Caco-2 (cell line): ENCODE measurements around the gene SHLD3. TPM values are rescaled to one million over a fixed set of nuclear protein-coding genes. Genes with fewer than 3 reads are reported as not detected.

Experiments
- BruUV-seq: library from RNA; stranded (reverse); fragments of 400-500 nt; replicated peaks from 2 replicates; lab custom pipeline; 2021; lab: Mats Ljungman, UMichigan
- CTCF ChIA-PET: fragments of 300-600 bp; sonication (Branson Sonifier 250); formaldehyde crosslinking; loops from one replicate; lab custom pipeline; 2022; ENCODE audit warnings: antibody characterized with exemption; lab: Charles Lee
- POLR2A ChIA-PET: fragments of 300-600 bp; sonication (Branson Sonifier 250); formaldehyde crosslinking; loops from one replicate; lab custom pipeline; 2022; ENCODE audit warnings: antibody characterized with exemption; lab: Charles Lee
- DNase-seq, 2 experiments: peaks; one replicate each; pipeline versions ENCODE4 v3.0.0 to v3.0.0-alpha.2; 2020 to 2022
- H3K27me3 ChIP-seq: replicated peaks from 2 replicates; pipeline ENCODE4 v1.6.0; 2011; ENCODE audit warnings: low read length; ENCODE audit not compliant: control insufficient read depth, insufficient read depth
- H3K36me3 ChIP-seq: 2 replicates; pipeline ENCODE4 v1.5.1; 2011; ENCODE audit warnings: low read length; ENCODE audit not compliant: control insufficient read depth, insufficient read depth
- H3K4me1 ChIP-seq: fragments of 250-450 bp; sonication (Bioruptor Pico); 2 replicates; pipeline ENCODE4 v1.5.1; 2020; ENCODE audit warnings: mild to moderate bottlenecking
- H3K4me3 ChIP-seq: 2 replicates; pipeline ENCODE4 v1.5.1; 2011; ENCODE audit warnings: low read depth, mild to moderate bottlenecking, control low read depth, low read length
- H3K9me3 ChIP-seq: fragments of 250-450 bp; sonication (Bioruptor Pico); 2 replicates; pipeline ENCODE4 v1.5.1; 2020; ENCODE audit warnings: mild to moderate bottlenecking, moderate library complexity
- H3K27ac Mint-ChIP-seq: one replicate; pipeline ENCODE4 v1.8.0; 2022; ENCODE audit warnings: mixed read lengths; ENCODE audit not compliant: unreplicated experiment
- H3K27me3 Mint-ChIP-seq: one replicate; pipeline ENCODE4 v1.8.0; 2022; ENCODE audit warnings: mixed read lengths; ENCODE audit not compliant: insufficient read depth, unreplicated experiment
- H3K36me3 Mint-ChIP-seq: one replicate; pipeline ENCODE4 v1.8.0; 2022; ENCODE audit warnings: mild to moderate bottlenecking, mixed read lengths; ENCODE audit not compliant: insufficient read depth, unreplicated experiment
- H3K4me1 Mint-ChIP-seq: one replicate; pipeline ENCODE4 v1.8.0; 2022; ENCODE audit warnings: low read depth, mixed read lengths; ENCODE audit not compliant: unreplicated experiment
- H3K4me3 Mint-ChIP-seq: one replicate; pipeline ENCODE4 v1.8.0; 2022; ENCODE audit warnings: mild to moderate bottlenecking, moderate library complexity, mixed read lengths; ENCODE audit not compliant: unreplicated experiment
- H3K9me3 Mint-ChIP-seq: one replicate; pipeline ENCODE4 v1.8.0; 2022; ENCODE audit warnings: mixed read lengths; ENCODE audit not compliant: unreplicated experiment
- intact Hi-C: fragments of 100-400 bp; cut with micrococcal nuclease; formaldehyde crosslinking; loops from one replicate; pipeline ENCODE4 v1.10.0; 2022; ENCODE audit not compliant: unreplicated experiment
- total RNA-seq: library from RNA; stranded (reverse); gene quantifications from 2 replicates; pipeline ENCODE4 v1.2.3, GENCODE V29; 2022
- TF ChIP-seq, protein P1 (sequence below), 2 experiments: fragments of 200-600 bp in 1 of 2; IDR thresholded peaks; 1 replicate in 1 of 2; 2 replicates in 1 of 2; pipeline versions ENCODE4 v1.5.1 to v1.8.0; 2011 to 2022; ENCODE audit warnings: antibody characterized with exemption in 1 of 2, control low read depth in 1 of 2, inconsistent platforms in 1 of 2, low read depth in 1 of 2, low read length in 1 of 2, mild to moderate bottlenecking in 1 of 2, moderate library complexity in 1 of 2; ENCODE audit not compliant: insufficient read depth in 1 of 2, severe bottlenecking in 1 of 2, unreplicated experiment in 1 of 2

The SHLD3 gene
- total RNA-seq, 1 experiment from 2014 or later, result 4.7 TPM

DNA sequence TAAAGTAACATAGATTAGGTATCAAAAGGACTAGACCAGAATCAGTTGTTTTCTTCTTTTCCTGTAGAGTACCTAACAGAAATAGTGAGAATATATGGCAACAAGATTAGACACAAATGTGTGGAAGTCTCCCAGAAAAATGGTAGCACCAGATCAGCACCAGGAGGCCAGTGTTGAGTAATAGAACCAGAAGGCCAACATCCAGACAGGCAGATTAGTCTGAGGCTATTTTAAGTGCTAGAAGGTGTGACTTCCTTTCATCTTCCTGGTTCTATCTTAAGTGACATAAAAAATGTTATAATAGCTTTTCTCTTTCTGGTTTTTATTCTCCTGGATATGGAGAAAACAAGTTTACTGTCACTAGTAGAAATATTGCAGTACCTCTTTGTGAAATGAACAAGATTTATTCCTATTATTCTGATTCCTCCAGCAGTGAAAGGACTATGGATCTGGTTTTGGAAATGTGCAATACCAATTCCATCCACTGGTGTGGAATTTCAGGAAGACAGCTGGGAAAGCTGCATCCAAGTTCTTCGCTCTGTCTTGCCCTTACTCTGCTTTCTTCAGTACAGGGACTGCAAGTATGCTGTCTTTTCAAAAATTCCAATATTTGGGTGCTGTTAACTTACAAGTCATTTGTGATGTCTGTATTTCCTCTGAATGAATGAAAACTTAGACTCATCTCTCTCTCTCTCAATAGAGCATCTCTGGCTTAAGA lies 39.1 kb downstream of the SHLD3 start:
- no peaks in the 10 kb centered on the region for H3K27me3 ChIP-seq
- DNase-seq, result peak in 1 of 2 experiments; percentile 38
- H3K4me1 ChIP-seq, result no peaks in the 10 kb centered on the region; the same call in 1 of the 2 replicates
- ChIA-PET CTCF (interaction anchor here (0.6 kb wide), 1 partner anchor 52 kb away, joined by 3 read pairs; no protein-coding TSS in a partner anchor), POLR2A (no interaction called here)
- TF ChIP-seq, protein P1, sequence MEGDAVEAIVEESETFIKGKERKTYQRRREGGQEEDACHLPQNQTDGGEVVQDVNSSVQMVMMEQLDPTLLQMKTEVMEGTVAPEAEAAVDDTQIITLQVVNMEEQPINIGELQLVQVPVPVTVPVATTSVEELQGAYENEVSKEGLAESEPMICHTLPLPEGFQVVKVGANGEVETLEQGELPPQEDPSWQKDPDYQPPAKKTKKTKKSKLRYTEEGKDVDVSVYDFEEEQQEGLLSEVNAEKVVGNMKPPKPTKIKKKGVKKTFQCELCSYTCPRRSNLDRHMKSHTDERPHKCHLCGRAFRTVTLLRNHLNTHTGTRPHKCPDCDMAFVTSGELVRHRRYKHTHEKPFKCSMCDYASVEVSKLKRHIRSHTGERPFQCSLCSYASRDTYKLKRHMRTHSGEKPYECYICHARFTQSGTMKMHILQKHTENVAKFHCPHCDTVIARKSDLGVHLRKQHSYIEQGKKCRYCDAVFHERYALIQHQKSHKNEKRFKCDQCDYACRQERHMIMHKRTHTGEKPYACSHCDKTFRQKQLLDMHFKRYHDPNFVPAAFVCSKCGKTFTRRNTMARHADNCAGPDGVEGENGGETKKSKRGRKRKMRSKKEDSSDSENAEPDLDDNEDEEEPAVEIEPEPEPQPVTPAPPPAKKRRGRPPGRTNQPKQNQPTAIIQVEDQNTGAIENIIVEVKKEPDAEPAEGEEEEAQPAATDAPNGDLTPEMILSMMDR (IDR thresholded peaks at IDR 0.05; ENCODE audit: insufficient read depth in 1 of 2, low read depth in 1 of 2, low read length in 1 of 2, severe bottlenecking in 1 of 2, unreplicated experiment in 1 of 2), result peak; percentile 55 to 60
- H3K27ac Mint-ChIP-seq, result no peak overlapping the region
- peaks cover 22% of the 10 kb centered on the region for H3K36me3 Mint-ChIP-seq
- no peaks in the 10 kb centered on the region for H3K36me3 ChIP-seq
- peaks cover 8% of the 10 kb centered on the region for H3K4me1 Mint-ChIP-seq
- no peaks in the 10 kb centered on the region for H3K9me3 Mint-ChIP-seq
- intact Hi-C loops, result loop anchor here (2.0 to 5.0 kb wide), 2 partner anchors 13 to 53 kb away; no protein-coding TSS in a partner anchor
- BruUV-seq, result no TSS peak
- no peak overlapping the region for H3K4me3 ChIP-seq
- H3K4me3 Mint-ChIP-seq, result no peak overlapping the region
- no peaks in the 10 kb centered on the region for H3K27me3 Mint-ChIP-seq
- H3K9me3 ChIP-seq, result no peaks in the 10 kb centered on the region

DNA sequence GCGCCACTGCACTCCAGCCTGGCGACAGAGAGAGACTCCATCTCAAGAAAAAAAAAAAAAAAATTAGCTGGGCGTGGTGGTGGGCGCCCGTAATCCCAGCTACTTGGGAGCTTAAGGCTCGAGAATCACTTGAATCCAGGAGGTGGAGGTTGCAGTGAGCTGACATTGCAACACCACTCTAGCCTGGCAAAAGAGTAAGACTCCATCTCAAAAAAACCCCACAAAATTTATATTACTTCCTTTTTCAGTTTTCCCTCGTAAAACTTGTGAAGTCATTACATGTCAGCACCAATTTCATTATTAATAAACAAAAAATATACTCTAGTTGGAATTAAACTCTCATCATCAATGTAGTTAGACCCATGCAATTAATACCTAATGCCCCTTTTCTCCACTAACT lies 43.9 kb downstream of the SHLD3 start:
- Mint-ChIP-seq H3K27ac (no peak overlapping the region), H3K27me3 (no peaks in the 10 kb centered on the region), H3K4me3 (no peak overlapping the region), H3K36me3 (peaks cover 8% of the 10 kb centered on the region), H3K4me1 (peaks cover 8% of the 10 kb centered on the region), H3K9me3 (no peaks in the 10 kb centered on the region)
- TF ChIP-seq, protein P1 (IDR thresholded peaks at IDR 0.05; ENCODE audit: insufficient read depth in 1 of 2, low read depth in 1 of 2, low read length in 1 of 2, severe bottlenecking in 1 of 2, unreplicated experiment in 1 of 2), result no peak
- CTCF ChIA-PET, result no interaction called here
- no peaks in the 10 kb centered on the region; the same call in 1 of the 2 replicates for H3K4me1 ChIP-seq
- BruUV-seq, result no TSS peak
- no peak for DNase-seq
- no peak overlapping the region for H3K4me3 ChIP-seq
- POLR2A ChIA-PET, result no interaction called here
- intact Hi-C loops, result no loop called here
- H3K36me3 ChIP-seq, result no peaks in the 10 kb centered on the region
- no peaks in the 10 kb centered on the region for H3K27me3 ChIP-seq
- no peaks in the 10 kb centered on the region for H3K9me3 ChIP-seq

DNA sequence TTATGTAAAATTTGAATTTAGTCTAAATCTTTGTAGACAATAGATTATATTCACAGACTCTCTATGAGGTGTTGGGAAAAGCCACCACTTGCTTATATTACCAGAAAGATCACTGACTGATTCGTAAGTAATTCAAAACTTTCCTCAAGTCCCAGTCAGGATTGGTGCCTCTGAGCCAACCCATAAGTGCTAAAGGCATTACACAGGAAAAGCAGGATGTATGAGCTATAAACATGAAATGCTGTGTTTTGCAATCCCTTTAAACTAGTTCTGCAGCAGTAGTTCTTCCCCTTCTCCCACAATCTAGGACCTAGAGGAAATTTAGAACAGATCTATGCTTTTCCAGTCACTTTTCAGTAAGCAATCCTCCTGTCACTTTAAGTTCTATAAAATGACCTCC lies 48.0 kb downstream of the SHLD3 start:
- Mint-ChIP-seq H3K36me3 (no peaks in the 10 kb centered on the region), H3K27me3 (no peaks in the 10 kb centered on the region), H3K4me3 (no peak overlapping the region), H3K4me1 (no peaks in the 10 kb centered on the region), H3K27ac (no peak overlapping the region), H3K9me3 (no peaks in the 10 kb centered on the region)
- no peaks in the 10 kb centered on the region for H3K4me1 ChIP-seq
- TF ChIP-seq, protein P1 (IDR thresholded peaks at IDR 0.05; ENCODE audit: insufficient read depth in 1 of 2, low read depth in 1 of 2, low read length in 1 of 2, severe bottlenecking in 1 of 2, unreplicated experiment in 1 of 2), result no peak
- no peak overlapping the region for H3K4me3 ChIP-seq
- CTCF ChIA-PET, result interaction anchor here (0.5 kb wide), 1 partner anchor 1262 kb away, joined by 3 read pairs; no protein-coding TSS in a partner anchor
- no TSS peak for BruUV-seq
- DNase-seq, result no peak
- no peaks in the 10 kb centered on the region for H3K27me3 ChIP-seq
- intact Hi-C loops, result no loop called here
- POLR2A ChIA-PET, result no interaction called here
- no peaks in the 10 kb centered on the region for H3K36me3 ChIP-seq
- H3K9me3 ChIP-seq, result no peaks in the 10 kb centered on the region
